Thyroid gland (tissue), 4 donors: ENCODE data around the gene IMPDH2. TPM values are rescaled to one million over a fixed set of nuclear protein-coding genes. Genes with fewer than 3 reads are reported as not detected.

Source experiments
- DNase-seq, 2 donors: peaks; one replicate each; pipeline ENCODE4 v3.0.0-alpha.2; 2019
- H3K27ac ChIP-seq, 3 donors: fragments of 200-600 bp; sonication (generic); 1 replicate in 2 of 3; 2 replicates in 1 of 3; pipeline ENCODE4 v1.5.1; 2016 to 2019; ENCODE audit warnings: mild to moderate bottlenecking in 1 of 3, moderate library complexity in 1 of 3
- H3K27me3 ChIP-seq: fragments of 200-600 bp; sonication (generic); one replicate; pipeline ENCODE4 v1.5.1; 2019
- H3K36me3 ChIP-seq, 2 donors: fragments of 200-600 bp; sonication (generic); one replicate each; pipeline ENCODE4 v1.5.1; 2016 to 2019
- H3K4me1 ChIP-seq, 2 donors: fragments of 200-600 bp; sonication (generic); one replicate each; pipeline ENCODE4 v1.5.1; 2017 to 2019
- H3K4me3 ChIP-seq, 3 donors: fragments of 200-600 bp; sonication (generic); replicated peaks in 1 of 3; 1 replicate in 2 of 3; 2 replicates in 1 of 3; pipeline ENCODE4 v1.5.1; 2016; ENCODE audit warnings: mild to moderate bottlenecking in 1 of 3
- H3K9me3 ChIP-seq: fragments of 200-600 bp; sonication (generic); one replicate; pipeline ENCODE4 v1.5.1; 2017
- POLR2A ChIP-seq, 2 donors: fragments of 450-650 bp; IDR thresholded peaks; one replicate each; pipeline ENCODE4 v1.6.1; 2017; ENCODE audit warnings: antibody characterized with exemption in 2 of 2, mild to moderate bottlenecking in 2 of 2, moderate library complexity in 1 of 2
- WGBS, 2 donors: methylation state at CpG; one replicate each; pipeline ENCODE4 v1.1.5; 2017; 5-methylcytosine and 5-hydroxymethylcytosine counted together
- intact Hi-C: fragments of 100-400 bp; cut with DNase I; formaldehyde crosslinking; loops from one replicate; pipeline ENCODE4 v1.15.1; 2023
- total RNA-seq, 4 donors: library from RNA; depleted of rRNA; stranded (reverse); fragments of >200 nt; gene quantifications; one replicate each; pipeline ENCODE4 v1.2.3, GENCODE V29; 2016
- TF ChIP-seq, protein P1 (sequence below), 6 experiments: fragments of 200-600 bp in 3 of 6; fragments of 450-650 bp in 3 of 6; sonication (generic) in 3 of 6; IDR thresholded peaks; one replicate each; pipeline ENCODE4 v1.5.1; 2016 to 2019; ENCODE audit warnings: antibody characterized with exemption in 6 of 6, mild to moderate bottlenecking in 2 of 6, inconsistent platforms in 1 of 6, moderate library complexity in 1 of 6

IMPDH2 gene
- total RNA-seq, 4 donors from 2014 or later, result 92.9 to 159 (median 109) TPM

DNA sequence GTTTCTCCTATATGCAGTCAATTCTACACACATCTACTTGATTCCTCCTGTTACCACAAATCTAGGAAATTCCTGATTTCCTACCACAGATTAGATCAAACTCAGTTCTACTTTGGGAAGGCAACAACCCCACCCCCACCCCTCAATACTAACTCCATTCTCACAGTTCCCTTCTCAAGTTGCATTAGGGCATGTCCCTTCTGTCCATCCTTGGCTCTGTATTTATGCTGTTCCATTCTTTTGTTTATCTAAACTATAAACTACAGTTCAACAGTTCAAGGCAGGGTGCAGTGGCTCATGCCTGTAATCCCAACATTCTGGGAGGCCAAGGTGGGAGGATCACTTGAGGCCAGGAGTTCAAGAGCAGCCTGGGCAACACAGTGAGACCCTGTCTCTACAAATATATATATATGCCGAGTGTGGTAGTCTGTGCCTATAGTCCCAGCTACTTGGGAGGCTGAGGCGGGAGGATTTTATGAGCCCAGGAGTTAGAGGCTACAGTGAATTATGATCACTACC is 25.2 kb upstream of the IMPDH2 start:
- TF ChIP-seq, protein P1, sequence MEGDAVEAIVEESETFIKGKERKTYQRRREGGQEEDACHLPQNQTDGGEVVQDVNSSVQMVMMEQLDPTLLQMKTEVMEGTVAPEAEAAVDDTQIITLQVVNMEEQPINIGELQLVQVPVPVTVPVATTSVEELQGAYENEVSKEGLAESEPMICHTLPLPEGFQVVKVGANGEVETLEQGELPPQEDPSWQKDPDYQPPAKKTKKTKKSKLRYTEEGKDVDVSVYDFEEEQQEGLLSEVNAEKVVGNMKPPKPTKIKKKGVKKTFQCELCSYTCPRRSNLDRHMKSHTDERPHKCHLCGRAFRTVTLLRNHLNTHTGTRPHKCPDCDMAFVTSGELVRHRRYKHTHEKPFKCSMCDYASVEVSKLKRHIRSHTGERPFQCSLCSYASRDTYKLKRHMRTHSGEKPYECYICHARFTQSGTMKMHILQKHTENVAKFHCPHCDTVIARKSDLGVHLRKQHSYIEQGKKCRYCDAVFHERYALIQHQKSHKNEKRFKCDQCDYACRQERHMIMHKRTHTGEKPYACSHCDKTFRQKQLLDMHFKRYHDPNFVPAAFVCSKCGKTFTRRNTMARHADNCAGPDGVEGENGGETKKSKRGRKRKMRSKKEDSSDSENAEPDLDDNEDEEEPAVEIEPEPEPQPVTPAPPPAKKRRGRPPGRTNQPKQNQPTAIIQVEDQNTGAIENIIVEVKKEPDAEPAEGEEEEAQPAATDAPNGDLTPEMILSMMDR (IDR thresholded peaks at IDR 0.05), result no peak
- no peak for TF ChIP-seq POLR2A (IDR thresholded peaks at IDR 0.05)
- Histone ChIP-seq H3K4me1 (no peaks in the 10 kb centered on the region), H3K27ac (no peak overlapping the region), H3K27me3 (no peaks in the 10 kb centered on the region), H3K4me3 (no peak overlapping the region), H3K9me3 (no peaks in the 10 kb centered on the region), H3K36me3 (peaks cover 33 to 37% of the 10 kb centered on the region in 2 donors)
- DNase-seq, result no peak
- intact Hi-C loops, result no loop called here
- 96 to 100% methylated on average over 2 of the region's 2 CpGs for WGBS, 2 donors

DNA sequence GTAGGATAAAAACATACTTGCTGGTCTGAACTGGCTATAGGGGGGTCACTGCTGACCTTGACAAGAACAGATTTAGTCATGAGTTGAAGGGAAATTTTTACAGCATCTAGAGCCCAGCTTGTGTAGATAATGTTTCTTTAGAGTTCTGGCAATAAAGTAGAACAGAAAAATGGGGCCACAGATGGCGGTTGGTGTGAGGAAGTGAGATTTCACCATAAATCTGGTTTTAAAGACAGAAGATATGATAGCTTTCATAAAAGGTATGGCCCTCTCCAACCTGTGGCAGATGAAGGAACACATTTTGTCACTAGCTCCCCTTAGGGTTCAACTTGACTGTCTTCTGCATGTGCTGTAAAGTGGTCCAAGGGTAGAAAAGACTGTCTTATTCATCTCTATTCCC is 24.3 kb upstream of the IMPDH2 start:
- H3K4me1 ChIP-seq, result no peaks in the 10 kb centered on the region

DNA sequence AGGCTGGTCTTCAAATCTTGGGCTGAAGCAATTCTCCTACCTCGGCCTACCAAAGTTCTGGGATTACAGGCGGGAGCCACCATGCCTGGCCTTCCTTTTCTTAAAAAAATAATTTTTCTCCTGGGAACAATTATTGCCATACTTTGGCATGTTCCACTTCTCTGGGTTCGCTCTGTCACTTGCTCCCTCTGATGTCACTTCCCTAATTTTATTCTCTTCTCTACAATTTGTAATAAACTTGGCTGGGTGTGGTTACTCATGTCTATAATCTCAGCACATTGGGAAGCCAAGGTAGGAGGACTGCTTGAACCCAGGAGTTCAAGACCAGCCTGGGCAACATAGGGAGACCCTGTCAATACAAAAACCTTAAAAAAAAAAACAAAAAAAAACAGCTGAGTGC is 6.1 kb upstream of the IMPDH2 start:
- Histone ChIP-seq H3K9me3 (no peaks in the 10 kb centered on the region), H3K4me3 (no peak overlapping the region), H3K27me3 (no peaks in the 10 kb centered on the region), H3K27ac (no peak overlapping the region), H3K36me3 (peaks cover 30 to 44% of the 10 kb centered on the region in 2 donors), H3K4me1 (no peaks in the 10 kb centered on the region)
- TF ChIP-seq, protein P1 (IDR thresholded peaks at IDR 0.05), result no peak
- no peak for TF ChIP-seq POLR2A (IDR thresholded peaks at IDR 0.05)
- intact Hi-C loops, result no loop called here
- no peak for DNase-seq
- 98% methylated on average over 3 of the region's 3 CpGs for WGBS, 2 donors

More for the DNA sequence above, 24.3 kb upstream of the IMPDH2 start:
- TF ChIP-seq POLR2A (IDR thresholded peaks at IDR 0.05), result no peak
- TF ChIP-seq, protein P1 (IDR thresholded peaks at IDR 0.05), result no peak
- H3K4me3 ChIP-seq, result no peak overlapping the region
- H3K36me3 ChIP-seq, result peaks cover 33 to 37% of the 10 kb centered on the region in 2 donors
- intact Hi-C loops, result no loop called here
- H3K27me3 ChIP-seq, result no peaks in the 10 kb centered on the region
- no peaks in the 10 kb centered on the region for H3K9me3 ChIP-seq
- H3K27ac ChIP-seq, result no peak overlapping the region
- WGBS, 2 donors, result 95 to 100% methylated on average over 1 of the region's 1 CpG
- DNase-seq, result no peak

DNA sequence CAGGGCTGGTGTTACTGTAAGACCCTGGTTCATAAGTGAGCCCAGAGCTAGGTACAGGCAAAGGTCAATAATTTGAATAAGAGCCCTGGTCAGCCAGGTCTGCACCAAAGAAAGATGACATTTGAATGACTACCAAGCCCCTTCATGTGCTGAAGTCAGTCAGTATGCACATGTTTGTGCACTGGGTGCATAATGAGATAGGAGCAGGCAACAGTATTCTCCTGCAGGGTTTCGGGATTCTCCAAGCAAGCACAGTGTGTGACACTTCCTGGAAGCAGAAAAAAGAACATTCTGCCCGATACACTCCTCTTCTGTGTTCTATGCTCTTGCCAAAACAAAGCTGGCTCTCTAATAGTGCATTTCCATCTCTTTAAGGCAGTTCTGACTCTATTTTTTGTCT is 5.5 kb upstream of the IMPDH2 start:
- H3K36me3 ChIP-seq, result peaks cover 34 to 44% of the 10 kb centered on the region in 2 donors
- H3K27me3 ChIP-seq, result no peaks in the 10 kb centered on the region

DNA sequence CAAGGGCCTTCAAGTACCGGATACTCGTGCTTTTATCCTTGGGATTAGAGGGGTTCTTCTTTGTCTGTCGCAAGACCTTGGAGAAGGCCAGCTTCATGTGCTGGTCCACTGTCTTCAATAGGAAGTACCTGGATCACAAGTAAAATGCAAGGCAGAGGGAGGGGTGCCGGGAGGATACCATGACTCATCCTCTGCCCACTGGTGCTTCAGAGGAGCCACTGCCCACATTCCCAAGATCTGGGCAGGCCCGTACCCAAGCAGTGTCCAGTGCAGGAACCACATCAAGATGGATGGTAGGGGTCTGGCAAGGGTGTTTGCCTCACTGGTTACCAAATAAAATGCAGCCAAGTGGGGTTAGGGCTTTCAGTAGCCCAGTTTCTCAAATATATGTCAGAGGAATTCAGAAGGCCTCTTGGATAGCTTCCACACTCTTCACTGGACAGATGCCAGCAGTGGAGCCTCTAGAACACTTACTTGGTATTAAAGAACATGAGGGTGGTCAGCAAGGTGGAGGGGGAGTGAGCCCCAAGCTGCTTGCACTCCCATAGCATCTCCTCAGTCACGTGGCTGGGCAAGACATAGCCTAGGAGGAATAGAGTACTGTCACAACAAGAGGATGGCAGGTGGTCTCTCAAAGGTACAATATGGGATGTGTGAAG is 3.6 kb upstream of the IMPDH2 start:
- TF ChIP-seq, protein P1 (IDR thresholded peaks at IDR 0.05), result no peak
- TF ChIP-seq POLR2A (IDR thresholded peaks at IDR 0.05), result no peak
- WGBS, 2 donors, result 85 to 87% methylated on average over 6 of the region's 6 CpGs
- H3K9me3 ChIP-seq, result no peaks in the 10 kb centered on the region
- no peaks in the 10 kb centered on the region for H3K27me3 ChIP-seq
- no peak overlapping the region for H3K27ac ChIP-seq
- intact Hi-C loops, result no loop called here
- H3K4me3 ChIP-seq, result no peak overlapping the region
- peaks cover 9 to 17% of the 10 kb centered on the region in 2 donors for H3K4me1 ChIP-seq
- H3K36me3 ChIP-seq, result peaks cover 34 to 44% of the 10 kb centered on the region in 2 donors
- DNase-seq, result no peak

More for the DNA sequence above, 5.5 kb upstream of the IMPDH2 start:
- H3K4me1 ChIP-seq, result peaks cover 0 to 3% of the 10 kb centered on the region in 2 donors
- no peak overlapping the region for H3K4me3 ChIP-seq
- no peak overlapping the region for H3K27ac ChIP-seq
- H3K9me3 ChIP-seq, result no peaks in the 10 kb centered on the region
- TF ChIP-seq, protein P1 (IDR thresholded peaks at IDR 0.05), result no peak
- no peak for TF ChIP-seq POLR2A (IDR thresholded peaks at IDR 0.05)
- intact Hi-C loops, result no loop called here
- WGBS, 2 donors, result 83 to 91% methylated on average over 2 of the region's 2 CpGs
- no peak for DNase-seq
